ENCODE data around the gene IVD. TPM values are rescaled to one million over a fixed set of nuclear protein-coding genes. Genes with fewer than 3 reads are reported as not detected.

IVD gene
- total and polyA plus RNA-seq, 5 experiments from 2014 or later = 48.2 to 120 (median 77.7) TPM

GRCh38 chr15:40399370-40399769, 6.2 kb upstream of the IVD start:
- ATAC-seq (no peak), DNase-seq (no peak)
- no peaks in the 10 kb centered on the region for H3K36me3 Mint-ChIP-seq
- no peak overlapping the region for H3K4me3 Mint-ChIP-seq
- POLR2A ChIA-PET = no interaction called here
- no peaks in the 10 kb centered on the region for H3K9me3 Mint-ChIP-seq
- no peaks in the 10 kb centered on the region for H3K27me3 Mint-ChIP-seq
- no peak overlapping the region for H3K27ac Mint-ChIP-seq
- H3K4me1 Mint-ChIP-seq = peaks cover 5 to 28% (median 18%) of the 10 kb centered on the region in 4 donors

GRCh38 chr15:40407330-40407990, 1.9 kb downstream of the IVD start:
- Mint-ChIP-seq H3K27ac (peak overlapping the region in 7 of 10 donors; percentile 13 to 82 (median 71)), H3K4me1 (peaks cover 23 to 49% (median 39%) of the 10 kb centered on the region in 4 donors), H3K36me3 (peaks cover 0 to 49% (median 12%) of the 10 kb centered on the region in 3 donors)

GRCh38 chr15:40409366-40409765, 3.8 kb downstream of the IVD start:
- ATAC-seq (no peak), DNase-seq (no peak)
- POLR2A ChIA-PET = interaction anchor here (1.1 to 1.7 kb wide), 2 partner anchors 11 to 26 kb away, joined by 3 to 5 read pairs; no protein-coding TSS in a partner anchor
- Mint-ChIP-seq H3K4me3 (no peak overlapping the region), H3K36me3 (peaks cover 0 to 68% (median 12%) of the 10 kb centered on the region in 3 donors), H3K27me3 (no peaks in the 10 kb centered on the region), H3K4me1 (peaks cover 24 to 46% (median 37%) of the 10 kb centered on the region in 4 donors), H3K9me3 (no peaks in the 10 kb centered on the region), H3K27ac (peak overlapping the region in 1 of 10 donors; percentile 79)

More at GRCh38 chr15:40407330-40407990, 1.9 kb downstream of the IVD start:
- DNase-seq (no peak), ATAC-seq (no peak)
- no peaks in the 10 kb centered on the region for H3K27me3 Mint-ChIP-seq
- H3K9me3 Mint-ChIP-seq = no peaks in the 10 kb centered on the region
- H3K4me3 Mint-ChIP-seq = peak overlapping the region; percentile 12 to 93 (median 64)
- POLR2A ChIA-PET = interaction anchor here (1.1 to 1.8 kb wide), 3 partner anchors 10 to 41 kb away, joined by 4 to 5 read pairs (median 5); no protein-coding TSS in a partner anchor

GRCh38 chr15:40410476-40410875, 4.9 kb downstream of the IVD start:
- no peaks in the 10 kb centered on the region for H3K9me3 Mint-ChIP-seq
- peaks cover 0 to 78% (median 12%) of the 10 kb centered on the region in 3 donors for H3K36me3 Mint-ChIP-seq
- no peak overlapping the region for H3K27ac Mint-ChIP-seq
- DNase-seq = no peak
- no peak for ATAC-seq
- H3K4me3 Mint-ChIP-seq = no peak overlapping the region
- H3K4me1 Mint-ChIP-seq = peaks cover 22 to 36% (median 29%) of the 10 kb centered on the region in 4 donors
- no peaks in the 10 kb centered on the region for H3K27me3 Mint-ChIP-seq
- POLR2A ChIA-PET = interaction anchor here (1.7 kb wide), 1 partner anchor 12 kb away, joined by 3 read pairs; no protein-coding TSS in a partner anchor

GRCh38 chr15:40412095-40412759, 6.6 kb downstream of the IVD start:
- POLR2A ChIA-PET = interaction anchor here (1.2 kb wide), 1 partner anchor 44 kb away, joined by 3 read pairs; no protein-coding TSS in a partner anchor
- Mint-ChIP-seq H3K36me3 (peaks cover 0 to 89% (median 12%) of the 10 kb centered on the region in 3 donors), H3K27me3 (no peaks in the 10 kb centered on the region), H3K4me3 (no peak overlapping the region), H3K9me3 (no peaks in the 10 kb centered on the region), H3K4me1 (peaks cover 16 to 21% (median 19%) of the 10 kb centered on the region in 4 donors), H3K27ac (peak overlapping the region in 5 of 10 donors; percentile 39 to 84 (median 59))
- no peak for DNase-seq
- no peak for ATAC-seq

- Mint-ChIP-seq H3K4me3 (no peak overlapping the region), H3K9me3 (no peaks in the 10 kb centered on the region), H3K27ac (no peak overlapping the region), H3K36me3 (peaks cover 0 to 91% (median 14%) of the 10 kb centered on the region in 3 donors), H3K4me1 (peaks cover 8 to 14% (median 12%) of the 10 kb centered on the region in 4 donors), H3K27me3 (no peaks in the 10 kb centered on the region)
- ATAC-seq (no peak), DNase-seq (no peak)
- POLR2A ChIA-PET = interaction anchor here (1.2 kb wide), 1 partner anchor 44 kb away, joined by 3 read pairs; no protein-coding TSS in a partner anchor
Observed at GRCh38 chr15:40413036-40413435, 7.4 kb downstream of the IVD start.

- peaks cover 0 to 87% (median 14%) of the 10 kb centered on the region in 3 donors for H3K36me3 Mint-ChIP-seq
- peaks cover 2 to 14% (median 5%) of the 10 kb centered on the region in 4 donors for H3K4me1 Mint-ChIP-seq
- ATAC-seq = no peak
- peak overlapping the region in 2 of 10 donors; percentile 44 to 73 for H3K27ac Mint-ChIP-seq
- POLR2A ChIA-PET = interaction anchor here (1.2 to 1.6 kb wide), 2 partner anchors 9 to 20 kb away, joined by 3 to 6 read pairs; partner anchors contain the start of gene IVD
- H3K9me3 Mint-ChIP-seq = no peaks in the 10 kb centered on the region
- peak in 1 of 10 donors; percentile 50 for DNase-seq
- H3K27me3 Mint-ChIP-seq = no peaks in the 10 kb centered on the region
- H3K4me3 Mint-ChIP-seq = no peak overlapping the region
Observed at GRCh38 chr15:40414816-40415215, 9.2 kb downstream of the IVD start.

GRCh38 chr15:40415226-40415625, 9.6 kb downstream of the IVD start:
- POLR2A ChIA-PET = interaction anchor here (0.6 to 1.6 kb wide), 3 partner anchors 10 to 20 kb away, joined by 3 to 6 read pairs (median 5); partner anchors contain the start of gene IVD
- Mint-ChIP-seq H3K4me1 (peaks cover 2 to 14% (median 5%) of the 10 kb centered on the region in 4 donors), H3K9me3 (no peaks in the 10 kb centered on the region), H3K4me3 (no peak overlapping the region), H3K27me3 (no peaks in the 10 kb centered on the region), H3K27ac (peak overlapping the region in 1 of 10 donors; percentile 43), H3K36me3 (peaks cover 0 to 83% (median 14%) of the 10 kb centered on the region in 3 donors)
- ATAC-seq (no peak), DNase-seq (peak in 1 of 10 donors; percentile 51)

- Mint-ChIP-seq H3K4me3 (no peak overlapping the region), H3K36me3 (peaks cover 0 to 74% (median 9%) of the 10 kb centered on the region in 3 donors), H3K9me3 (no peaks in the 10 kb centered on the region), H3K27ac (peak overlapping the region in 1 of 10 donors; percentile 65), H3K27me3 (no peaks in the 10 kb centered on the region), H3K4me1 (peaks cover under 1 to 12% (median 4%) of the 10 kb centered on the region in 4 donors)
- ATAC-seq = no peak
- POLR2A ChIA-PET = interaction anchor here (0.6 kb wide), 1 partner anchor 12 kb away, joined by 5 read pairs; no protein-coding TSS in a partner anchor
- DNase-seq = peak in 1 of 10 donors; percentile 13
Observed at GRCh38 chr15:40416056-40416455, 10.5 kb downstream of the IVD start.

GRCh38 chr15:40418126-40418525, 12.5 kb downstream of the IVD start:
- Mint-ChIP-seq H3K9me3 (no peaks in the 10 kb centered on the region), H3K4me3 (no peak overlapping the region), H3K27me3 (no peaks in the 10 kb centered on the region), H3K4me1 (peaks cover 0 to 9% (median 4%) of the 10 kb centered on the region in 4 donors), H3K36me3 (peaks cover 0 to 54% (median 1%) of the 10 kb centered on the region in 3 donors), H3K27ac (peak overlapping the region in 1 of 10 donors; percentile 39)
- no peak for ATAC-seq
- POLR2A ChIA-PET = interaction anchor here (1.7 kb wide), 1 partner anchor 11 kb away, joined by 5 read pairs; no protein-coding TSS in a partner anchor
- peak in 1 of 10 donors; percentile 32 for DNase-seq

- no peaks in the 10 kb centered on the region for H3K27me3 Mint-ChIP-seq
- POLR2A ChIA-PET = interaction anchor here (0.9 kb wide), 1 partner anchor 52 kb away, joined by 3 read pairs; no protein-coding TSS in a partner anchor
- peaks cover 0 to 9% (median 6%) of the 10 kb centered on the region in 4 donors for H3K4me1 Mint-ChIP-seq
Observed at GRCh38 chr15:40420071-40420713, 14.6 kb downstream of the IVD start.

GRCh38 chr15:40420793-40421192, 15.2 kb downstream of the IVD start:
- no peaks in the 10 kb centered on the region for H3K9me3 Mint-ChIP-seq
- H3K4me3 Mint-ChIP-seq = no peak overlapping the region
- peaks cover 0 to 9% (median 5%) of the 10 kb centered on the region in 4 donors for H3K4me1 Mint-ChIP-seq
- POLR2A ChIA-PET = no interaction called here
- peak overlapping the region in 4 of 10 donors; percentile 20 to 42 (median 36) for H3K27ac Mint-ChIP-seq
- H3K36me3 Mint-ChIP-seq = peaks cover 0 to 32% (median 3%) of the 10 kb centered on the region in 3 donors
- DNase-seq (peak in 1 of 10 donors; percentile 13), ATAC-seq (no peak)
- no peaks in the 10 kb centered on the region for H3K27me3 Mint-ChIP-seq

More at GRCh38 chr15:40420071-40420713, 14.6 kb downstream of the IVD start:
- peak overlapping the region in 1 of 10 donors; percentile 18 for H3K27ac Mint-ChIP-seq
- DNase-seq = peak in 1 of 10 donors; percentile 32
- no peak for ATAC-seq
- peaks cover 0 to 37% (median 1%) of the 10 kb centered on the region in 3 donors for H3K36me3 Mint-ChIP-seq
- no peaks in the 10 kb centered on the region for H3K9me3 Mint-ChIP-seq
- H3K4me3 Mint-ChIP-seq = no peak overlapping the region

All from naive thymus-derived CD8-positive, alpha-beta T cell (primary cell).